Gastroesophageal sphincter (tissue), 4 donors: ENCODE results near the gene C2CD2. TPM values are rescaled to one million over a fixed set of nuclear protein-coding genes. Genes with fewer than 3 reads are reported as not detected.

Experiments
- ATAC-seq: fragments of 150-250 bp; one replicate; pipeline ENCODE4 v1.9.1; 2016; ENCODE audit warnings: mild to moderate bottlenecking, moderate library complexity
- H3K27ac ChIP-seq, 4 donors: fragments of 200-600 bp; sonication (generic) in 3 of 4; 1 replicate in 3 of 4; 2 replicates in 1 of 4; pipeline ENCODE4 v1.5.1; 2016 to 2019
- H3K27me3 ChIP-seq: fragments of 200-600 bp; sonication (generic); one replicate; pipeline ENCODE4 v1.5.1; 2019
- H3K36me3 ChIP-seq, 2 donors: fragments of 200-600 bp; sonication (generic); one replicate each; pipeline ENCODE4 v1.5.1; 2019; ENCODE audit warnings: control low read depth in 1 of 2
- H3K4me1 ChIP-seq, 3 donors: fragments of 200-600 bp; sonication (generic); 1 replicate in 2 of 3; 2 replicates in 1 of 3; pipeline ENCODE4 v1.5.1; 2016 to 2019; ENCODE audit warnings: control low read depth in 2 of 3
- H3K4me3 ChIP-seq, 2 donors: fragments of 200-600 bp; sonication (generic); one replicate each; pipeline ENCODE4 v1.5.1; 2019; ENCODE audit warnings: mild to moderate bottlenecking in 1 of 2, moderate library complexity in 1 of 2
- H3K9me3 ChIP-seq, 3 donors: fragments of 200-600 bp; sonication (generic); one replicate each; pipeline ENCODE4 v1.5.1; 2017 to 2019; ENCODE audit warnings: control low read depth in 2 of 3
- EP300 ChIP-seq: sonication (generic); formaldehyde crosslinking; IDR thresholded peaks from one replicate; pipeline ENCODE4 v1.6.1; 2017; ENCODE audit warnings: antibody characterized with exemption, mild to moderate bottlenecking
- POLR2A ChIP-seq, 2 donors: fragments of 450-650 bp; IDR thresholded peaks; one replicate each; pipeline ENCODE4 v1.6.1; 2017; ENCODE audit warnings: antibody characterized with exemption in 2 of 2, mild to moderate bottlenecking in 2 of 2, moderate library complexity in 1 of 2
- POLR2AphosphoS5 ChIP-seq: sonication (generic); formaldehyde crosslinking; IDR thresholded peaks from one replicate; pipeline ENCODE4 v1.6.1; 2017; ENCODE audit warnings: antibody characterized with exemption
- WGBS, 2 donors: methylation state at CpG; one replicate each; pipeline ENCODE4 v1.1.5; 2018; ENCODE audit warnings: low coverage in 1 of 2; 5-methylcytosine and 5-hydroxymethylcytosine counted together
- total RNA-seq, 4 donors: library from RNA; depleted of rRNA; stranded (reverse); fragments of >200 nt; gene quantifications; one replicate each; pipeline ENCODE4 v1.1.0, GENCODE V29; 2016
- TF ChIP-seq, protein P1 (sequence below), 4 experiments: fragments of 200-600 bp in 2 of 4; fragments of 450-650 bp in 2 of 4; sonication (generic) in 1 of 4; IDR thresholded peaks; one replicate each; pipeline ENCODE4 v1.5.1; 2017 to 2019; ENCODE audit warnings: antibody characterized with exemption in 4 of 4, mild to moderate bottlenecking in 2 of 4, moderate library complexity in 2 of 4

The C2CD2 gene
- total RNA-seq, 4 donors from 2014 or later = 15.6 to 38.9 (median 18.7) TPM

DNA sequence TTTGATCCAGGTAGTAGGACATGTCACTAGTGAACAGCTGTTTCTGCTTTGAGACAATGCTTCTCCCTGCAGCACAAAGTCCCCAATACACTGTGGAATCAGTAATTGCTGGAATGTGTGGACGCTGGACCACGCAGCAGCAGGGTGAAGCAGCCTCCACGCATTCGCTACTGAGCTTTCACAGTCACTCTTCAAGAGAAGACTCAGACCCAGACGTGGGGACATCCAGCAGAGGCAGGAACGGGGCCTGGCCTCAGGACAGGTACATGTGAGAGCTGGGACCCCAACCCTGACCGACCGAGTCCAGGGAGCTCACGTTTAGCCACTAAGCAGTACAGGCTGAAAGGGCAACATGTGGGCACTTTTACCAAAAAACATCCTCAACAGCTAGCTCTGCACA is 40.6 kb downstream of the C2CD2 start:
- 82% methylated on average over 5 of the region's 9 CpGs; no CpG with 5 or more reads in 1 of the 2 donors for WGBS, 2 donors
- H3K27me3 ChIP-seq = no peaks in the 10 kb centered on the region
- no peak for ATAC-seq
- no peaks in the 10 kb centered on the region for H3K4me1 ChIP-seq
- H3K36me3 ChIP-seq = peaks cover 0 to 98% of the 10 kb centered on the region in 2 donors
- no peak overlapping the region for H3K4me3 ChIP-seq
- TF ChIP-seq POLR2AphosphoS5 (no peak), EP300 (no peak), POLR2A (IDR thresholded peaks at IDR 0.05) (no peak)
- TF ChIP-seq, protein P1, sequence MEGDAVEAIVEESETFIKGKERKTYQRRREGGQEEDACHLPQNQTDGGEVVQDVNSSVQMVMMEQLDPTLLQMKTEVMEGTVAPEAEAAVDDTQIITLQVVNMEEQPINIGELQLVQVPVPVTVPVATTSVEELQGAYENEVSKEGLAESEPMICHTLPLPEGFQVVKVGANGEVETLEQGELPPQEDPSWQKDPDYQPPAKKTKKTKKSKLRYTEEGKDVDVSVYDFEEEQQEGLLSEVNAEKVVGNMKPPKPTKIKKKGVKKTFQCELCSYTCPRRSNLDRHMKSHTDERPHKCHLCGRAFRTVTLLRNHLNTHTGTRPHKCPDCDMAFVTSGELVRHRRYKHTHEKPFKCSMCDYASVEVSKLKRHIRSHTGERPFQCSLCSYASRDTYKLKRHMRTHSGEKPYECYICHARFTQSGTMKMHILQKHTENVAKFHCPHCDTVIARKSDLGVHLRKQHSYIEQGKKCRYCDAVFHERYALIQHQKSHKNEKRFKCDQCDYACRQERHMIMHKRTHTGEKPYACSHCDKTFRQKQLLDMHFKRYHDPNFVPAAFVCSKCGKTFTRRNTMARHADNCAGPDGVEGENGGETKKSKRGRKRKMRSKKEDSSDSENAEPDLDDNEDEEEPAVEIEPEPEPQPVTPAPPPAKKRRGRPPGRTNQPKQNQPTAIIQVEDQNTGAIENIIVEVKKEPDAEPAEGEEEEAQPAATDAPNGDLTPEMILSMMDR (IDR thresholded peaks at IDR 0.05) = no peak
- H3K9me3 ChIP-seq = no peaks in the 10 kb centered on the region
- H3K27ac ChIP-seq = no peak overlapping the region

DNA sequence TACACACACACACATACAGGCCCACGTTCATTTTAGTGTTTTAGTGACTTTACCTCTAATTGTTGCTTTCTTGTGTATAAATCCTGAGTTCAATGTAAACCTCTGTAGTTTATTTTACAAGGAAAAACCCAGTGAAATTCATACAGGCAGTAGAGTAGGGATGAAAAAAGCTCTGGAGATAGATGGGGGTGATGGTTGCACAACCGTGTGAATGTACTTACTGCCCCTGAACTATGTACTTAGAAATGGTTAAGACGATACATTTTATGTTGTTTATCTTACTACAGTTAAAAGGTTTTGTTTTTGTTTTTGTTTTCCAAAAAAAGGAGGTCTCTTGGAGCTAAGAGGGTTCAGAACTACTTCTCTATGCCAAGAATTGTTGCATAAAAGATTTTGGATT is 45.0 kb downstream of the C2CD2 start:
- TF ChIP-seq, protein P1 (IDR thresholded peaks at IDR 0.05) = no peak
- TF ChIP-seq EP300 (no peak), POLR2A (IDR thresholded peaks at IDR 0.05) (no peak), POLR2AphosphoS5 (no peak)
- Histone ChIP-seq H3K4me3 (no peak overlapping the region), H3K27me3 (no peaks in the 10 kb centered on the region), H3K9me3 (no peaks in the 10 kb centered on the region), H3K27ac (no peak overlapping the region), H3K36me3 (peaks cover 0 to 98% of the 10 kb centered on the region in 2 donors), H3K4me1 (no peaks in the 10 kb centered on the region)
- ATAC-seq = no peak
- WGBS, 2 donors = 82 to 100% methylated on average over 1 to 3 of the region's 3 CpGs

DNA sequence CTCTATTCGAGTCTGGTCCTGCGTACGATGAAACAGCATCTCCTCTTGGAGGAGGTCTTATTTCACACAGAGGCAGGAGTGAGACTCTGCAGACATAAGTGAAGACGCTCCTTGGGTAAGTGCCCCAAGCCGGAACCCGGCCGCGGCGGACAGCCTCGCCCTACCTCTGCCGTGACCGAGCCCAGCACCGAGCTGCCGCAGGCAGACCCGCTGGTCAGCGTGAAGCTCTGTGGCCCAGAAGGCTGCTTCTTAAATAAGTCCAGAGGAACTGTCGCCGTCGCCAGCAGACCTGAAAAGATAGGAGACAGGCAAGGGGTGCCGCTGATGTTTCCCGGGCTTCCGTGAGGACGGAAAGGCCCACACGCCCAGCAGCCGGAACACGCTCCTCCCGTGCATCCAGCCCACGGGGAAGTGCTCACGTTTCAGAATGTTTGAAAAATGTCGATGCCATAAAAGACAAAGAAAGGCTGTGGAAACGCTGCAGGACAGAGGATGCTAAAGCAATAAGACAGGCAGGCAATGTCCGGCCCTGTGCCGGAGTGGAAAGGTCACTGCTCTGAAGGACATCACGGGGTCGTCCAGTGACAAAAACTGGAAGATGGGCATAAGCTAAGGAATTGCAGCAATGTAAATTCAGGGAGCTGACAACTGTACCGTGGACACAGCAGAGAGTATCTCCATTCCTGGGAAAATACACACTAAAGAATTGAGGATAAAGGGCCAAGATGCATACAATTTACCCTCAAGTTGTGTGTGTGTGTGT is 46.1 kb downstream of the C2CD2 start:
- H3K36me3 ChIP-seq = peaks cover 0 to 98% of the 10 kb centered on the region in 2 donors
- WGBS, 2 donors = 88 to 92% methylated on average over 12 to 17 of the region's 36 CpGs

DNA sequence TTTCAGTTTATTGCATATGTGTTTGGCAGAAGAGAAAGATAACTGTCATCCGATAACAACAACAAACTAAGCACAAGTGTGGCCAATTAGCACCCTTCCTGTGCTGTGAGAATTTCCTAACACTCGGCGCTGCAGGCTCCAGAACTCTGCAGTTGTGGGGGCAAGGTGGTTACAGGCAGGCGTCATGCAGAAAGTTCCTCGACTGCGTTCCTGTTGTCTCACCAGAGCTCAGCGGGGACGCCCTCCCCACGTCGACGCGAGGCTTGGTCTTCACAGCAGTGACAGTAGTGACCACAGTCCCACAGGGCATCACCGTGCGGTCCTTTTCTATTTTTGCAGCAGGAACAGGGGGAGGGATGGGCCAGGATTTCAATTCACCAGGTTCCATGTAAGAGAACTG is 47.0 kb downstream of the C2CD2 start:
- ATAC-seq = no peak
- H3K36me3 ChIP-seq = peaks cover 0 to 100% of the 10 kb centered on the region in 2 donors
- no peak overlapping the region for H3K27ac ChIP-seq
- no peaks in the 10 kb centered on the region for H3K4me1 ChIP-seq
- WGBS, 2 donors = 73 to 82% methylated on average over 3 to 5 of the region's 14 CpGs
- TF ChIP-seq, protein P1 (IDR thresholded peaks at IDR 0.05) = no peak
- TF ChIP-seq POLR2AphosphoS5 (no peak), POLR2A (IDR thresholded peaks at IDR 0.05) (no peak), EP300 (no peak)
- H3K27me3 ChIP-seq = no peaks in the 10 kb centered on the region
- no peaks in the 10 kb centered on the region for H3K9me3 ChIP-seq
- H3K4me3 ChIP-seq = no peak overlapping the region

More for the DNA sequence above, 46.1 kb downstream of the C2CD2 start:
- no peaks in the 10 kb centered on the region for H3K9me3 ChIP-seq
- H3K4me3 ChIP-seq = no peak overlapping the region
- TF ChIP-seq, protein P1 (IDR thresholded peaks at IDR 0.05) = no peak
- TF ChIP-seq POLR2A (IDR thresholded peaks at IDR 0.05) = no peak
- no peak for TF ChIP-seq POLR2AphosphoS5
- no peaks in the 10 kb centered on the region for H3K4me1 ChIP-seq
- ATAC-seq = no peak
- H3K27me3 ChIP-seq = no peaks in the 10 kb centered on the region
- no peak overlapping the region for H3K27ac ChIP-seq
